ENCODE results near the gene NUDCD3. TPM values are rescaled to one million over a fixed set of nuclear protein-coding genes. Genes with fewer than 3 reads are reported as not detected.

Gene NUDCD3
- total RNA-seq, 1 experiment from 2014 or later = 94.6 TPM

DNA sequence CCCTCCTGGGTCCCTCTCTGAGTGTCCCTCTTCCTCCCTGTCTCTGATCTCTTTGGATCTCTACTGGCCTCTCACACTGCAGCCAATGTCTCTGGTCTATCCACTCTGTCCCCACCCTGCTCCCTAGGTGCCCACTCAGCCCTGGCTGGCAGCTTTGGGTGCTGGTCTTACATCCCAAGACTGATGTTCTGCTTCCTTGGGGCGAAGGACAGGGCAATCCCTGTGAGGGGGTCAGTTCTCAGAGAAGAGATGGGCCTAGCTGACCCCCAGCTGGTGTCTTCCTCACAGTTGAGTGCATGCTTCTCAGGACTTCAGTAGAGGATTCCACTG is 113.4 kb downstream of the NUDCD3 start:
- intact Hi-C loops (cut with micrococcal nuclease) = no loop called here
- ChIA-PET POLR2A (no interaction called here), CTCF (no interaction called here), RAD21 (ENCODE audit: low non-redundant PET in 1 of 2, low total read pairs in 2 of 2, uncharacterized antibody in 2 of 2, unreplicated experiment in 2 of 2) (no interaction called here)
- H3K79me2 ChIP-seq (ENCODE audit: insufficient read depth, low read length) = no peaks in the 10 kb centered on the region
- H3K27ac ChIP-seq (ENCODE audit: low read depth, low read length) = no peak overlapping the region
- H3K9me3 ChIP-seq (ENCODE audit: control insufficient read depth in 1 of 2, insufficient read depth in 1 of 2, low read depth in 1 of 2, low read length in 2 of 2) = no peaks in the 10 kb centered on the region
- no peak overlapping the region for H2AFZ ChIP-seq (ENCODE audit: low read depth, low read length, poor library complexity, severe bottlenecking)
- no peak for DNase-seq (ENCODE audit: low read depth, low spot score)
- H4K20me1 ChIP-seq (ENCODE audit: insufficient read depth) = no peaks in the 10 kb centered on the region
- H3K9me2 ChIP-seq (ENCODE audit: insufficient read depth) = no peaks in the 10 kb centered on the region; the same call in 1 of the 2 replicates
- no peak overlapping the region for H3K4me2 ChIP-seq (ENCODE audit: low read length)
- H3K9ac ChIP-seq (ENCODE audit: low read length) = no peak overlapping the region
- peaks cover 0 to 14% of the 10 kb centered on the region in 2 experiments; a peak in 1 of 4 replicates for H3K4me1 ChIP-seq (ENCODE audit: control insufficient read depth in 1 of 2, insufficient read depth in 2 of 2, low read length in 2 of 2)
- H3K36me3 ChIP-seq (ENCODE audit: control insufficient read depth in 1 of 2, insufficient read depth in 2 of 2, low read length in 2 of 2) = no peaks in the 10 kb centered on the region
- H3K4me3 ChIP-seq (replicated peaks in 1 of 2; ENCODE audit: low read depth in 1 of 2, low read length in 2 of 2) = no peak overlapping the region
- ATAC-seq = no peak
- TF ChIP-seq POLR2A (IDR thresholded peaks at IDR 0.05; ENCODE audit: borderline replicate concordance, extremely low read depth, insufficient read depth, insufficient read length) (no peak), JUND (IDR thresholded peaks at IDR 0.05) (no peak), SP1 (IDR thresholded peaks at IDR 0.05; ENCODE audit: low read depth) (no peak), SRF (IDR thresholded peaks at IDR 0.05; ENCODE audit: low read depth) (no peak), EZH2 (IDR thresholded peaks at IDR 0.05) (no peak), FOSL1 (IDR thresholded peaks at IDR 0.05; ENCODE audit: low read depth) (no peak)
- peaks cover 4% of the 10 kb centered on the region; the same call in 1 of the 2 replicates for H3K27me3 ChIP-seq (ENCODE audit: insufficient read depth, low read length)
- no TSS peak for BruUV-seq (replicated peaks)

DNA sequence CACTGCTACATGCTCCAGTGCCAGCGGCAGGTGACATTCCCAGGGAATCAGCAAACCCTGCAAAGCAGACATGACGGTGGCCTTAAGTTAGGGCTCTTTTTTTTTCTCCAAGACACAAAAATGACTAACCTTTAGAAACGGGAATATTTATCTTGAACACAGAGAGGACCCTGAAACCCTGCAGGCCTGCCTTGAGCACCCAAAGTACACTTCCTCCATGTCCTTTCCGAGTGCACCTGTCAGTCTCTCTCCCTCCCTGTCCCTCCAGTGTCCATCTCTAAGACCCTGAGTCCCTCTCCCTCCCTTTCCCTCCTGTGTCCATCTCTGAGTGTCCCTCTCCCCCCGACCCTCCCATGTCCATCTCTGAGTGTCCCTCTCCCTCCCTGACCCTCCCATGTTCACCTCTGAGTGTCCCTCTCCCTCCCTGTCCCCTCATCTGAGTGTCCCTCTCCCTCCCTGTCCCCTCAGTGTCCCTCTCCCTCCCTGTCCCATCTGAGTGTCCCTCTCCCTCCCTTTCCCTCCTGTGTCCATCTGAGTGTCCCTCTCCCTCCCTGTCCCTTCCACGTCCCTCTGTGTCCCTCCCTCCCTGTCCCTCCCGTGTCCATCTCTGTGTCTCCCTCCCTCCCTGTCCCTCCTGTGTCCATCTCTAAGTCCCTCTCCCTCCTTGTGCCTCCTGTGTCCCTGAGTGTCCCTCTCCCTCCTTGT is 113.9 kb downstream of the NUDCD3 start:
- no peaks in the 10 kb centered on the region for H3K36me3 ChIP-seq (ENCODE audit: control insufficient read depth in 1 of 2, insufficient read depth in 2 of 2, low read length in 2 of 2)
- H3K4me1 ChIP-seq (ENCODE audit: control insufficient read depth in 1 of 2, insufficient read depth in 2 of 2, low read length in 2 of 2) = peaks cover 0 to 14% of the 10 kb centered on the region in 2 experiments; a peak in 1 of 4 replicates
- ATAC-seq (no peak), DNase-seq (ENCODE audit: low read depth, low spot score) (no peak)
- no peak overlapping the region for H3K27ac ChIP-seq (ENCODE audit: low read depth, low read length)
- CTCF ChIA-PET = no interaction called here
- POLR2A ChIA-PET = no interaction called here
- no peaks in the 10 kb centered on the region for H4K20me1 ChIP-seq (ENCODE audit: insufficient read depth)
- peaks cover 4% of the 10 kb centered on the region; the same call in 1 of the 2 replicates for H3K27me3 ChIP-seq (ENCODE audit: insufficient read depth, low read length)
- no peak overlapping the region for H3K9ac ChIP-seq (ENCODE audit: low read length)
- no peak overlapping the region for H2AFZ ChIP-seq (ENCODE audit: low read depth, low read length, poor library complexity, severe bottlenecking)
- RAD21 ChIA-PET (ENCODE audit: low non-redundant PET in 1 of 2, low total read pairs in 2 of 2, uncharacterized antibody in 2 of 2, unreplicated experiment in 2 of 2) = no interaction called here
- TF ChIP-seq CEBPB (IDR thresholded peaks at IDR 0.05; ENCODE audit: low read depth) (no peak), CBX3 (IDR thresholded peaks at IDR 0.05; ENCODE audit: low read depth) (no peak), ELF1 (IDR thresholded peaks at IDR 0.05; ENCODE audit: borderline replicate concordance, low read depth) (no peak), YY1 (IDR thresholded peaks at IDR 0.05; ENCODE audit: extremely low read depth, insufficient replicate concordance, low read depth, low read length) (no peak), SIN3A (IDR thresholded peaks at IDR 0.05; ENCODE audit: low read depth) (no peak), ZFX (IDR thresholded peaks at IDR 0.05) (no peak), POLR2AphosphoS5 (IDR thresholded peaks at IDR 0.05; ENCODE audit: low read depth, low read length) (no peak)
- TF ChIP-seq, protein P1, sequence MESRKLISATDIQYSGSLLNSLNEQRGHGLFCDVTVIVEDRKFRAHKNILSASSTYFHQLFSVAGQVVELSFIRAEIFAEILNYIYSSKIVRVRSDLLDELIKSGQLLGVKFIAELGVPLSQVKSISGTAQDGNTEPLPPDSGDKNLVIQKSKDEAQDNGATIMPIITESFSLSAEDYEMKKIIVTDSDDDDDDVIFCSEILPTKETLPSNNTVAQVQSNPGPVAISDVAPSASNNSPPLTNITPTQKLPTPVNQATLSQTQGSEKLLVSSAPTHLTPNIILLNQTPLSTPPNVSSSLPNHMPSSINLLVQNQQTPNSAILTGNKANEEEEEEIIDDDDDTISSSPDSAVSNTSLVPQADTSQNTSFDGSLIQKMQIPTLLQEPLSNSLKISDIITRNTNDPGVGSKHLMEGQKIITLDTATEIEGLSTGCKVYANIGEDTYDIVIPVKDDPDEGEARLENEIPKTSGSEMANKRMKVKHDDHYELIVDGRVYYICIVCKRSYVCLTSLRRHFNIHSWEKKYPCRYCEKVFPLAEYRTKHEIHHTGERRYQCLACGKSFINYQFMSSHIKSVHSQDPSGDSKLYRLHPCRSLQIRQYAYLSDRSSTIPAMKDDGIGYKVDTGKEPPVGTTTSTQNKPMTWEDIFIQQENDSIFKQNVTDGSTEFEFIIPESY (IDR thresholded peaks at IDR 0.05; ENCODE audit: extremely low read depth, insufficient replicate concordance, low read length) = no peak
- TF ChIP-seq, protein P2, sequence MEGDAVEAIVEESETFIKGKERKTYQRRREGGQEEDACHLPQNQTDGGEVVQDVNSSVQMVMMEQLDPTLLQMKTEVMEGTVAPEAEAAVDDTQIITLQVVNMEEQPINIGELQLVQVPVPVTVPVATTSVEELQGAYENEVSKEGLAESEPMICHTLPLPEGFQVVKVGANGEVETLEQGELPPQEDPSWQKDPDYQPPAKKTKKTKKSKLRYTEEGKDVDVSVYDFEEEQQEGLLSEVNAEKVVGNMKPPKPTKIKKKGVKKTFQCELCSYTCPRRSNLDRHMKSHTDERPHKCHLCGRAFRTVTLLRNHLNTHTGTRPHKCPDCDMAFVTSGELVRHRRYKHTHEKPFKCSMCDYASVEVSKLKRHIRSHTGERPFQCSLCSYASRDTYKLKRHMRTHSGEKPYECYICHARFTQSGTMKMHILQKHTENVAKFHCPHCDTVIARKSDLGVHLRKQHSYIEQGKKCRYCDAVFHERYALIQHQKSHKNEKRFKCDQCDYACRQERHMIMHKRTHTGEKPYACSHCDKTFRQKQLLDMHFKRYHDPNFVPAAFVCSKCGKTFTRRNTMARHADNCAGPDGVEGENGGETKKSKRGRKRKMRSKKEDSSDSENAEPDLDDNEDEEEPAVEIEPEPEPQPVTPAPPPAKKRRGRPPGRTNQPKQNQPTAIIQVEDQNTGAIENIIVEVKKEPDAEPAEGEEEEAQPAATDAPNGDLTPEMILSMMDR (IDR thresholded peaks at IDR 0.05 in 2 of 3, conservative IDR thresholded peaks at IDR 0.05 in 1 of 3; ENCODE audit: borderline replicate concordance in 1 of 3, insufficient read depth in 1 of 3, low read depth in 2 of 3, low read length in 2 of 3) = no peak
- no peak overlapping the region for H3K4me3 ChIP-seq (replicated peaks in 1 of 2; ENCODE audit: low read depth in 1 of 2, low read length in 2 of 2)
- no peaks in the 10 kb centered on the region; the same call in 1 of the 2 replicates for H3K9me2 ChIP-seq (ENCODE audit: insufficient read depth)
- no peak overlapping the region for H3K4me2 ChIP-seq (ENCODE audit: low read length)
- no TSS peak for BruUV-seq (replicated peaks)
- intact Hi-C loops (cut with micrococcal nuclease) = no loop called here
- no peaks in the 10 kb centered on the region for H3K9me3 ChIP-seq (ENCODE audit: control insufficient read depth in 1 of 2, insufficient read depth in 1 of 2, low read depth in 1 of 2, low read length in 2 of 2)
- no peaks in the 10 kb centered on the region for H3K79me2 ChIP-seq (ENCODE audit: insufficient read depth, low read length)
